ENCODE data around the gene IFT122. TPM values are rescaled to one million over a fixed set of nuclear protein-coding genes. Genes with fewer than 3 reads are reported as not detected.

Gene IFT122
- total RNA-seq, 2 experiments from 2014 or later, result 22.7 to 26.7 TPM

DNA sequence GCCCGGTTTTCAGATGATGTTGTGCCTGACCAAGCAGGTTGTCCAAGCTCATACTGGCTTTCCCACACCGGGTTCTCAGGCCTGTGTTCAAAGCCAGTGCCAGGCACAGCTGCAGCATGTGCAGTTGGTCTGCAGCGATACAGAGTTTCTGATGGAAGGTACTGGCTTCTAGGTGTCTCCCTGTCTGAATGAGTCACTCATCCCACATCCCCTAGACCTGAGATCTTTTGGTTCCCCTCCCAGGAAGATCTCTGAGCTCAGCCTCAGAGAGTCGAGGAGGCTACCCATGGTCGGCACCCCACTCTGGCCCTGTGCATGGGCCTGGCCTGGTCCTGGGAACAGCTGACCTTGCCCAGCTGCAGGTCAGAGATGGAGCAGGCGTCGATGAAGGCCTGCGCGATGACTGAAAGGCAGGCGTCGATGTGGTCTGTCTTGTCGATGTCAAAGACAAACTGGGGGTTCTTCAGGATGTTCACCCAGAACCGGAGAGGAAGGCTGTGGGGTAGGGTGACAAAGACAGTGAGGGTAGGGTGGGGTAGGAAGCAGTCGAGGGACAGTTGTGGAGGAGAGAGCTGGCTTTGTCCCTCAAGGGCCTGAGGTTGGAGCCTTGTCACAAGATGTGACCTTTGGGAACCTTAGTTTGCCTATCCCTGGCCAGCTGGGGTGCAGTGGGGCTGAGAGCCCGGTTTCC lies 118.2 kb downstream of the IFT122 start:
- Mint-ChIP-seq H3K27ac (peak overlapping the region; percentile 47), H3K4me1 (ENCODE audit: low read depth) (peaks cover 16% of the 10 kb centered on the region), H3K27me3 (no peaks in the 10 kb centered on the region), H3K9me3 (no peaks in the 10 kb centered on the region), H3K36me3 (ENCODE audit: low read depth) (no peaks in the 10 kb centered on the region), H3K4me3 (no peak overlapping the region)
- no peaks in the 10 kb centered on the region for H3K9me3 ChIP-seq (ENCODE audit: control insufficient read depth in 1 of 2, insufficient read depth in 1 of 2, low read length in 2 of 2)
- no peak overlapping the region for H3K27ac ChIP-seq (ENCODE audit: low read depth in 1 of 2, low read length in 2 of 2)
- H3K4me1 ChIP-seq (ENCODE audit: insufficient read depth, low read length), result peaks cover 24% of the 10 kb centered on the region
- ATAC-seq (ENCODE audit: poor library complexity), result no peak
- TF ChIP-seq CTCF (IDR thresholded peaks at IDR 0.05), result no peak
- POLR2A ChIA-PET, result interaction anchor here (1.4 kb wide), 1 partner anchor 19 kb away, joined by 4 read pairs; no protein-coding TSS in a partner anchor
- H3K27me3 ChIP-seq (ENCODE audit: control insufficient read depth in 1 of 2, insufficient read depth in 2 of 2, low read length in 2 of 2), result no peaks in the 10 kb centered on the region
- DNase-seq, result peak in 1 of 14 experiments; percentile 45
- peaks cover 7% of the 10 kb centered on the region for H3K36me3 ChIP-seq (ENCODE audit: insufficient read depth, low read length)
- CTCF ChIA-PET, result no interaction called here
- H3K4me3 ChIP-seq (ENCODE audit: low read length), result no peak overlapping the region
- intact Hi-C loops (cut with DNase I, micrococcal nuclease), result no loop called here

DNA sequence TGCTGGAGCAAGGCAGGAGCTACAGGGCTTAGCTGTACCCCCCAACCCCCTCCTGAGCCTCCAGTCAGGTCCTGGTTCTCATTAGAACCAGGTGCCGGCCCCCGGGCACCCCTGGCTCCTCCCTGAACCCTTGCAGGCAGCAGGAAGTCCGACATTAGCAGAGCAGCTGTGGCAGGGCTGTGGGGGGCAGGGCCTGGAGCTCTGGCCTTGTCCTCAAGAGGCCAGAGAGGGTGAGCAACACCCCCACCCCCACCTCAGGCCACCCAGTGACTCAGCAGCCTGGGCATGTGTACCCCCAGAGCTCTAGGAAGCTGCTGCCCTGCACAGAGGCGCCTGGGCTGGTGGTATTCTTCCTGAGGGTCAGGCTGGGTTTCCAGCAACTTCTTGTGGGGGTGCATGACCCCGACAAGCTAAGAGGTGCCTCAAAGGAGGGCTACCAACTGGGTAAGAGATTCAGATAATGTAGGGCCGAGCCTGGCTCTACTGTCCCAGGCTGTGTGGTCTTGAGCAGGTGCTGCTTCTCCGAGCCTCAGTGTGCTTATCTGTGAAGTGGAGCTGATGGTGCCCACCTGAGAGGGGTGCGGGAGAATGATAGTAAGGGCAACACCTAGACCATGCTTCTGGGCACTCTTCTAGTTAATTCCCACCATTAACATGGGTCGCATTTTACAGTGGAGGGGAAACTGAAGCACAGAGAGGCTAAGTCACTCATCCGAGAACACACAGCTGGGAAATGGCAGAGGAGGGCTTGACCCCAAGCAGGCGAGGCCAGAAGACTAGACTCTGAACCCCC lies 118.9 kb downstream of the IFT122 start:
- no peak for TF ChIP-seq CTCF (IDR thresholded peaks at IDR 0.05)
- no peaks in the 10 kb centered on the region for H3K27me3 Mint-ChIP-seq
- Histone ChIP-seq H3K36me3 (ENCODE audit: insufficient read depth, low read length) (peaks cover 7% of the 10 kb centered on the region), H3K4me1 (ENCODE audit: insufficient read depth, low read length) (peaks cover 16% of the 10 kb centered on the region), H3K27me3 (ENCODE audit: control insufficient read depth in 1 of 2, insufficient read depth in 2 of 2, low read length in 2 of 2) (no peaks in the 10 kb centered on the region), H3K9me3 (ENCODE audit: control insufficient read depth in 1 of 2, insufficient read depth in 1 of 2, low read length in 2 of 2) (no peaks in the 10 kb centered on the region), H3K4me3 (ENCODE audit: low read length) (no peak overlapping the region), H3K27ac (ENCODE audit: low read depth in 1 of 2, low read length in 2 of 2) (no peak overlapping the region)
- ATAC-seq (ENCODE audit: poor library complexity) (no peak), DNase-seq (no peak)
- no peaks in the 10 kb centered on the region for H3K9me3 Mint-ChIP-seq
- H3K27ac Mint-ChIP-seq, result no peak overlapping the region
- no peaks in the 10 kb centered on the region for H3K36me3 Mint-ChIP-seq (ENCODE audit: low read depth)
- POLR2A ChIA-PET, result interaction anchor here (1.1 to 1.4 kb wide), 2 partner anchors 18 to 35 kb away, joined by 3 to 4 read pairs; no protein-coding TSS in a partner anchor
- intact Hi-C loops (cut with DNase I, micrococcal nuclease), result no loop called here
- no peak overlapping the region for H3K4me3 Mint-ChIP-seq
- CTCF ChIA-PET, result no interaction called here
- H3K4me1 Mint-ChIP-seq (ENCODE audit: low read depth), result peaks cover 11% of the 10 kb centered on the region

- no peak for TF ChIP-seq CTCF (IDR thresholded peaks at IDR 0.05)
- H3K36me3 Mint-ChIP-seq (ENCODE audit: low read depth), result no peaks in the 10 kb centered on the region
- no peaks in the 10 kb centered on the region for H3K27me3 ChIP-seq (ENCODE audit: control insufficient read depth in 1 of 2, insufficient read depth in 2 of 2, low read length in 2 of 2)
- peaks cover 12% of the 10 kb centered on the region for H3K4me1 ChIP-seq (ENCODE audit: insufficient read depth, low read length)
- no peak overlapping the region for H3K27ac ChIP-seq (ENCODE audit: low read depth in 1 of 2, low read length in 2 of 2)
- H3K4me3 Mint-ChIP-seq, result no peak overlapping the region
- H3K9me3 Mint-ChIP-seq, result no peaks in the 10 kb centered on the region
- no peak for DNase-seq
- ChIA-PET CTCF (no interaction called here), POLR2A (interaction anchor here (1.1 to 1.4 kb wide), 2 partner anchors 17 to 34 kb away, joined by 3 to 4 read pairs; no protein-coding TSS in a partner anchor)
- no peaks in the 10 kb centered on the region for H3K27me3 Mint-ChIP-seq
- no peak overlapping the region for H3K4me3 ChIP-seq (ENCODE audit: low read length)
- no peak overlapping the region for H3K27ac Mint-ChIP-seq
- intact Hi-C loops (cut with DNase I, micrococcal nuclease), result no loop called here
- no peak for ATAC-seq (ENCODE audit: poor library complexity)
- no peaks in the 10 kb centered on the region for H3K9me3 ChIP-seq (ENCODE audit: control insufficient read depth in 1 of 2, insufficient read depth in 1 of 2, low read length in 2 of 2)
- H3K4me1 Mint-ChIP-seq (ENCODE audit: low read depth), result peaks cover 4% of the 10 kb centered on the region
- H3K36me3 ChIP-seq (ENCODE audit: insufficient read depth, low read length), result peaks cover 7% of the 10 kb centered on the region
Observed at GRCh38 chr3:129559565-129560079, 119.6 kb downstream of the IFT122 start.
